H54 (cell line): ENCODE measurements around the gene HK1.
A peak's percentile ranks its signal among the peaks of the same experiment; 100 is the strongest.

Source experiments
- DNase-seq: peaks from one replicate; pipeline ENCODE4 v3.0.0; 2011; ENCODE audit warnings: low spot score, mixed read lengths; ENCODE audit not compliant: insufficient read length
- FAIRE-seq: peaks from 3 replicates; lab custom pipeline; 2011; peaks lifted over from hg19 to GRCh38; lab: Jason Lieb, UNC
- POLR2A ChIP-seq: IDR thresholded peaks from 2 replicates; pipeline ENCODE4 v1.6.1; 2011; ENCODE audit warnings: low read depth, mild to moderate bottlenecking, low read length

HK1 gene

DNA sequence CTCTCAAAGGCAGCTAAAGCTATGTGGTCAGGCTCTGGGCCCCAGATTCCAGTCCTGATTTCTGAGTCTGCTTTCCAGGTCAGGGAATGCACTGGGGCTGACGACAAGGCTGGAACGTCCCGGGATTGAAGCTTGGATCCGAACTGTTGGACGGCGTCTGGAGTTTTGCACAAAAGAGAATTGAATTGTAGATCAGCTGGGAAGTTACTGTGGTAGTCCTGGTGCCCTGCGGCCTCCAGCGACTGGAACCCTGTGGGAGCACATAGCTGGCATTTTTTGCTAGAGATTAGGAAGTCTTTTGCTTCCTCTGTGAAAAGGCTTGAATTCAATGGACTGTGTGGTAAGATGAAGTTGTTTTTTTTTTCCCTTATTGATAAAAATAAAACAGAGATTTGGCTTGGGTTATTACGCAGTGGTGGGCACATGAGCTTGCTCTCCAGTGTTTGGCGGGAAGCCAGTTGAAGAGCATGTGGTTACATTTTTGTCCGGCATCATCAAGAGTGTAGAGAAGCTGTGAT is at the start of gene HK1:
Gene HK1 (plus strand): TSS at position 51 of the 518 bp plus-strand sequence.
- FAIRE-seq, result no peak
- no peak for TF ChIP-seq POLR2A
- no peak for DNase-seq

DNA sequence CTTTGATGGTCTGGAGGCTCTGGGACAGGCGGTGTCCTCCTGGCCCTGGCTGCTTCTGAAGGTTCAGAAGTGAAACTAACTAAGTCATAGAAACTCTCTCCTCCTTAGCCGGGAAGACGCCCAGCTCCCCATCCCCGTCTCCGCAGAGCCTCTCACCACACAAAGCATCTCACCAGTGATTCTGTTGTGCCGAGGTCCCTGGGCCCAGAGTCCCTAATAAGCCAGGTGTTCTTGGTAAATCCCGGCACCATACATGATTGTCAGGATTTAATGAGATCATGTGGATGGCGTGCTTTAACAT is 48.7 kb upstream of the HK1 start:
- DNase-seq (no peak), FAIRE-seq (no peak)
- no peak for TF ChIP-seq POLR2A

DNA sequence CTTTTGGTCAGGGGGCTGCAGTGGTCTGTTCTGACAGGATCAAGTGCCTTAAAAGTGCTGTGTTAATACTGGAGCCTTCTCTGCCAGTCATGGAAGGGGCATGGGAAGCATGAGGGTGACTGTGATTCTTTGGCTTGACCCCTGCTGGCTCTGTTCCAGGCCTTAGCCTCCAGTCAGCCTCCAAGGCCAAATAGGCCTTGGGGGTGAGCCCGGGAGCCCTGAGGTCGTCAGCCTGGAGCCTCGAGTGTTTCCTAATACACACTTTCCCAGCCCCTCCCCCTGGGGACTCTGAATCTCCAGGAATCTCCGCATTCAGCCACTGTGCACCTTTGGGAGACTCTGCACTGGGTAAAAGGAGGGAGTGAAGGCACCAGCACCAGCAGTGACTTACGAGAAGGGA is 48.2 kb upstream of the HK1 start:
- no peak for FAIRE-seq
- no peak for TF ChIP-seq POLR2A

DNA sequence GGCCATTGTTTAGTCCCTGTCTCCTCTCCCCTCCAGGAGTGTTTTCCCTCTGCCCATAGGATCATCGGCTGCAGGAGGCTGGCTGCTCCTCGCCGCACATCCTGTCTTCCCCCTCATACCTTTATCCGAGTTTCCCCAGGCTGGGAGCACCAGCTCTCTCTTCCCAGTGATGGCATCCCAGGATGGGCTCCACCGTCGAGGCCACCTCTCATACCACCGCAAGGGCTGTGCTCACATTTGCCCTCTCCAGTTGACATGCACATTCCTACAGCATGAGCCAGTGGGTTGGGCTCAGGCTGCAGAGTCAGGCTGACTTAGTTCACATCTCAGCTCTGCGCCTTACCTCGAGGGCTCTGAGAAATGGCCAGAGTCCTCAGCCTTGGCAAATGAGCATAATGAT is 46.0 kb upstream of the HK1 start:
- FAIRE-seq, result peak; percentile 91
- TF ChIP-seq POLR2A, result no peak
- peak; percentile 91 for DNase-seq

More for the DNA sequence above, 48.2 kb upstream of the HK1 start:
- no peak for DNase-seq

DNA sequence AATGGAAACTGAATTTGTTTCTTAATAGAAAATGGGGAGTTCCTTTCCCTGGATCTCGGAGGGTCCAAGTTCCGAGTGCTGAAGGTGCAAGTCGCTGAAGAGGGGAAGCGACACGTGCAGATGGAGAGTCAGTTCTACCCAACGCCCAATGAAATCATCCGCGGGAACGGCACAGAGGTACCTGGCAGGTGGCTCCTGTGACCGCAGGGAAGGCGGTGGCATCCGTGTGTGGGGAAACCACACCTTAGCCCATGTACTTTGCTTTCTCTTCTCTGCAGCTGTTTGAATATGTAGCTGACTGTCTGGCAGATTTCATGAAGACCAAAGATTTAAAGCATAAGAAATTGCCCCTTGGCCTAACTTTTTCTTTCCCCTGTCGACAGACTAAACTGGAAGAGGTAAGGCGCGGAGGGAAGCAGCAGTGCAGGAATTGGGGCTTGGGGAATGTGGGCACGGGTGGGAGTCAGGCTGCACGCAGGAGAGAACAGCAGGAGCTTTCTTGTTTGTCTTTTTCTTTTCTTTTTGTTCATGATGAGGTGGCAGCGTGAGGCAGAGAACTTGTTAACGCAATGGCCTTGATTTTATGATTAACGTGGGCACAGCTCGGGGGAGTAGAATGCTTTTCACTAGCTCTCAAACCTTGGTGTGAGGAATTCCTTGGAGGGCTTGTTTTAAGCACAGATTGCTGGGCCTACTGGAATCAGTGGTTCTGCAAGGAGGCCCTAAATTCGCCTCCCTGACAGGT is 45.4 kb upstream of the HK1 start:
- TF ChIP-seq POLR2A, result no peak
- no peak for FAIRE-seq

DNA sequence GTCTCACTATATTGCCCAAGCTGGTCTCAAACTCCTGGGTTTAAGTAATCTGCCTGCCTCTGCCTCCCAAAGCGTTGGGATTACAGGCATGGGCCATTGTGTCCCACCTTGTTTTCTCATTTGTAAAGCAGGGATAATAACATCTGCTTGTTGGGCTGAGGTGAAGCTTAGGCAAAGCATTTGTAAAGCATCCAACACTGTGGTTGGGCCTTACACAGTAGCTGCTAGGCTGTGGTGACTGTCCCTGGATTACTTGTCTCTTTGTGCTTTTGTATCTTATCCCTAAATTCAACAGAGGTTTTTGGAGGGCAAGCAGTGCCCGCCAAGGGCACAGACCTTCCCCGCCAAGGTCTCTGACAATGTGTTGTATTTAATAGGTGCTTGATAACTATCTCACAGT is 43.8 kb upstream of the HK1 start:
- FAIRE-seq (no peak), DNase-seq (no peak)
- no peak for TF ChIP-seq POLR2A

More for the DNA sequence above, 45.4 kb upstream of the HK1 start:
- no peak for DNase-seq

DNA sequence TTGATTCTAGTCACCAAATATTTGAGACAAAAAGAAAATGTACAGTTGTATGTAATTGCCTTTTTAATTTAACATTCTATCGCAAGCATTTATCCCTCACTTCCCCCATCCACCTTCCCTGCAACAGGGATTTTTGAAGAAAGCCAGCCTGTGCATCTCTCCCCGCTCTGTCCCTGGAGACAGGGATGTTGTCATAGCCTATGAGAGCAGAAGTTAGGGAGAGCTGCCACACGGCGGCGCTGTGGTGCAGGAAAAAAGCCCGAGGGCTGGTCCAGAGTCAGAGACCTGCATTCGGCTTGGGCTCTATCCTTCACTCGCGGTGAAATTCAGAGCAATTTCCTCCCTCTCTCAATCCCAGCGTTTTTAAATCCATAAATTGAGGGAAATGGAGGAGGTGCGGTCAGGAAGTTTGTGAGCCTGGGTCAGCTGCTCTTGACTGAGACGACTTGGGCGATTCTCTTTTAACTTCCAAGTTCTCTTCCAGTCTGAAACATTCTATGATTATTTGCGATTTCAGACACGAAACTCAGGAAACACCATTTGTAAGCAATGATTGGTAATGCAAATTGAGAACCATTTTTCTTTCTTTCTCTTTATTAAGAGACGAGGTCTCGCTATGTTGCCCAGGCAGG is 40.7 kb upstream of the HK1 start:
- FAIRE-seq (no peak), DNase-seq (peak; percentile 90)
- TF ChIP-seq POLR2A, result no peak

DNA sequence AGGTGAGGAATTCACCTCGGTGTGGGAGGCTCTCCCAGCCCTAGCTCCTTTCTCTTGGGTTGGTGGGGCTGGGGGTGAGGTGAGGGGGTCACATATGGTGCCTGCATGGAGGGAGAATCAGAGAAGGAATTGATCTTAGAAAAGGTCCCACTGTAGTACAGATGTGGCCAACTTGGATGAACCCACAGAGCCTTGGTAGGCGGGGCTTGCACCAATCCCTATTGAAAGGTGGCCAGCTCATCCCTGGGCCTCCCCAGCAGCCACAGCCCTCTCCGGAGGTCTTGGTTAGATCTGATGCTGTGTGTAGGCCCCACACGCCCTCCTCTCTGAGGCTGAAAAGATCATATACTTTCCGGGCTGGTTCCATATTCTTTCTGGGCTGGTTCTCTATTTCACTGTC is 39.2 kb upstream of the HK1 start:
- FAIRE-seq, result no peak
- no peak for TF ChIP-seq POLR2A
- DNase-seq, result no peak

DNA sequence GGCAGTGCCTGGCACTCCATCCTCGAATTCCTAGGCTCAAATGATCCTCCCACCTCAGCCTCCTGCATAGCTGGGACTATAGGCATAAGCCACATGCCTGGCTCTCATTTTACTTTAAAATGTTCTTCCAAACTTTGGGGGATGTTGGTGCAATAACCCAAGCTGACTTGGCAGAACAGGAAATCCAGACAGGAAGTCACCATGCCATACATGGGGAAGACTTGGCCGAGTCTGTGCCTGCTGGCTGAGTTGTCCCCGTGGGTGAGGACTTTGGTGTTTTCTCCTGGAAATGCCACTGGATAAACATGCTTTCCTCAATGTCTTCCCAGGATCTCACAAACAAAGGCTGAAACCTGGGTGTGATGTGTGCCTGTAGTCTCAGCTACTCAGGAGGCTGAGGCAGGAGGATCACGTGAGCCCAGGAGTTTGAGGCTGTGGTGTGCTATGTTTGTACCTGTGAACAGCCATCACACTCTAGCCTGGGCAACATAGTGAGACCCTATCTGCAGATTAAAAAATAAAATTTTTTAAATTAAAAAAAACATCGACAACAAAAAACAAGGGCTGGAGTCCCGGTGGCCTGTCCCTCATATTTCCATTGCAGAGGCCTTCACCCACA is 38.4 kb upstream of the HK1 start:
- FAIRE-seq, result no peak
- no peak for TF ChIP-seq POLR2A
- DNase-seq, result no peak

DNA sequence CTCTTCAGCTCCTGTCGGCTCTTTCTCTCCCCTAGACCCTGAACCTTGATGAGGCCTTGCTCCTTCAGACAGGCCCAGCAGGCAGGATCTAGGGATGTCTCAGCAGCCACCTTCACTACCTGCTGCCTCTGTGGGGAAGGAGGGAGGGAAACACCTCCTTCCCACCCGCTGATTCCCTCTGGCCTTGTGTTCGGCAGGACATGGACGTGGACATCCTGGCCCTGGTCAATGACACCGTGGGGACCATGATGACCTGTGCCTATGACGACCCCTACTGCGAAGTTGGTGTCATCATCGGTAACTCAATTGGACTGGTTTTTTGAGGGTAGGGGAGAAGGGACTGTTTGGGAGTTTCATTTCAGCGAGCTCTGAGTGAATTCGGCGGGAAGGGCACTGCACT is 37.8 kb upstream of the HK1 start:
- DNase-seq, result no peak
- no peak for TF ChIP-seq POLR2A
- FAIRE-seq, result no peak

DNA sequence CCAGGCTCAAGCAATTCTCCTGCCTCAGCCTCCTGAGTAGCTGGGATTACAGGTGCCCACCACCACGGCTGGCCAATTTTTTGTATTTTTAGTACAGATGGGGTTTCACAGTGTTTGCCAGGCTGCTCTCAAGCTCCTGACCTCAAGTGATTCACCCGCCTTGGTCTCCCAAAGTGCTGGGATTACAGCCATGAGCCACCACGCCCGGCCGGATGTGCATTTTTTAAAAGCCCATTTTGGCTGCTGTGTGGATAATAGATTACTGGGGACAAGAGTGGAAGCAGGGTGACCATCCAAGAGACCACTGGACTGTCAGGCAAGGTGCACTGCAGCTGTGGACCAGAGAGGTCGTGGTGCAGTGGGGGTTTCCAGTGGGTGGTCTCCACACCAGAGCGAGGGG is 36.7 kb upstream of the HK1 start:
- DNase-seq (peak; percentile 40), FAIRE-seq (no peak)
- TF ChIP-seq POLR2A, result no peak

DNA sequence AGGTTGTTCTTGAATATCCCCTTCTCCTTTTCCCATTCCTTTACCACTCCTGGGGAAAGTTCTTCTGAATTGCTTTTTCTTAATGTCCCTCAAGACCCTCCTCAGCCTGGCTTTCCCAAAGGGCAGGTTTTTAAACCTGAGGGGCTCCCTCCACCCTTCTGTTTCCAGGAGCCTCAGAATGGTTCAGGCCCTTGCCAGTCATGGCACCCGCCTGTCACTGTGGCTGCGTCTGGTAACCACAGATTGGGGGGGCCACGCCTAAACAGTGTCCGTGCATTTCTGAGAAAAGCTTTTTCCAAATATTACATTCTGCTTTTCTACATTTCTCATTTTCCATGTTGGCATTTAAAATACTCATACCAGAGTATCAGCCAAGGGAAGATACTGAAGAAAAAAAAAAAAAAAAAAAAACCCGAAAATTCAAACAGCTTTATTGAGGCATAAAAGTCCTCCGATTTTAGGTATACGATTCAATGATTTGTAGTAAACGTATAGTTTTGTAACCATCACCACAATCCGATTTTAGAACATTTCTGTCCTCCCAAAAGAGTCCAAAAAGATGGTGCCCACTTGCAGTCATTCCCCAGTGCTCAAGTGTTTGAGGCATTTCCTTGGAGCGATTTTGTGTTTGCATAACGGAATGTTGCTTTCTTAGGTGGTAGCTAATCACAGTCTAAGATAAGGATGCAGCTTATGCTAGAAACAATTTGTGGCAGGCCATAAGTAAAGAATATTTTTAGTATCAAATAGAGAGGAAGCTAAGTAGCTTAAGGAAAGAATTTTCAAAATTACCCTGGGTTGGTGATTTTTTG is 36.0 kb upstream of the HK1 start:
- no peak for TF ChIP-seq POLR2A
- DNase-seq, result no peak
- FAIRE-seq, result no peak

DNA sequence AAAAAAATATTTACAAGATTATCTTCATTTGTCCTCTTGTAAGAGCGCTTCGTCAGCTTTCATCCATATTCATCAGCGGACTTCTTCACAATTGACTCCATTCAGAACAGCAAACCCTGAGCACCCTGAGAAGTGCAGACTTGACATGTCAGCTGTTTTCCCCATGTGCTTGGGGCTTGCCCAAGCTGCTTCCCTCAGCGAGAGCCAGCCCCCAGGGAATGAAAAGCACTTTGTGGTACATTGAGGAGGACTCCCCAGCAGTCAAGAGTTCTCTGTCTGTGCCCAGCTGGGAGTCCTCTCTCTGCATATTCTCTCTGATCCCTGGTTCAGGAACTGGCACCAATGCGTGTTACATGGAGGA is 35.5 kb upstream of the HK1 start:
- DNase-seq (no peak), FAIRE-seq (no peak)
- no peak for TF ChIP-seq POLR2A

DNA sequence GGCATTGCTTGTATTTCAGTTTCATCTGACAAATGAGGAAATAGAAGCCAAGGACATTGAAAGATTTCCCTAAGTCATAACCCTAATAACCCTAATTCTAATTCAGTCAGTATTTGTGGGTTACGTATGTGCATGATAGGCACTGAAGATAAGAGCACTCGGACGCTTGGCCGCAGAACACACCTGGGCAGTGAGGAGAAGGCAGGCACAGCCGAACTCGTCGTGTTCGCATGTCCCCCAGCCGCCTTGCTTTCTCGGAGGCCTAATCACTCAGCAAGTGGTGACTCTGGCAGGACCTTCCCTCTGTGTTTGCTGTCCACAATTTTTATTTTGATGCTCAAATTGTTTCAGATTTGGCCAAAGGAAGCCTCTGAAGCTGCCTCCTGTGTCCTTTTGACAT is 34.5 kb upstream of the HK1 start:
- no peak for TF ChIP-seq POLR2A
- no peak for FAIRE-seq
- DNase-seq, result no peak
